Liver (tissue), 9 donors: Measurements from ENCODE around the gene MMP20. TPM values are rescaled to one million over a fixed set of nuclear protein-coding genes. Genes with fewer than 3 reads are reported as not detected.

ENCODE experiments used
- DNase-seq: peaks from one replicate; pipeline ENCODE4 v3.0.0-alpha.2; 2017; ENCODE audit warnings: low spot score
- H3K27ac ChIP-seq, 2 donors: one replicate each; pipeline ENCODE4 v1.7.0; 2013; ENCODE audit warnings: inconsistent platforms in 2 of 2, low read length in 2 of 2, control low read depth in 1 of 2, low read depth in 1 of 2, mild to moderate bottlenecking in 1 of 2
- H3K27me3 ChIP-seq, 4 donors: one replicate each; pipeline versions ENCODE4 v1.6.1 to v1.7.0; 2013; ENCODE audit warnings: low read length in 3 of 4, inconsistent platforms in 1 of 4, mild to moderate bottlenecking in 1 of 4, moderate library complexity in 1 of 4; ENCODE audit not compliant: control insufficient read depth in 4 of 4, insufficient read depth in 4 of 4
- H3K36me3 ChIP-seq, 4 donors: one replicate each; pipeline versions ENCODE4 v1.6.1 to v1.7.0; 2013; ENCODE audit warnings: low read length in 3 of 4, mild to moderate bottlenecking in 3 of 4, low read depth in 1 of 4, moderate library complexity in 1 of 4; ENCODE audit not compliant: control insufficient read depth in 4 of 4, insufficient read depth in 3 of 4
- H3K4me1 ChIP-seq, 4 donors: one replicate each; pipeline versions ENCODE4 v1.6.1 to v1.7.0; 2013; ENCODE audit warnings: low read length in 3 of 4, mild to moderate bottlenecking in 3 of 4, moderate library complexity in 1 of 4; ENCODE audit not compliant: control insufficient read depth in 4 of 4, insufficient read depth in 4 of 4
- H3K4me3 ChIP-seq, 3 donors: one replicate each; pipeline versions ENCODE4 v1.6.1 to v1.7.0; 2013; ENCODE audit warnings: low read length in 3 of 3, control low read depth in 1 of 3, low read depth in 1 of 3, mild to moderate bottlenecking in 1 of 3
- H3K9ac ChIP-seq, 2 donors: one replicate each; pipeline ENCODE4 v1.7.0; 2013; ENCODE audit warnings: low read length in 2 of 2, mild to moderate bottlenecking in 2 of 2, moderate library complexity in 2 of 2, control low read depth in 1 of 2, low read depth in 1 of 2
- H3K9me3 ChIP-seq, 4 donors: one replicate each; pipeline versions ENCODE4 v1.6.1 to v1.7.0; 2013; ENCODE audit warnings: low read length in 3 of 4; ENCODE audit not compliant: control insufficient read depth in 4 of 4
- ATF3 ChIP-seq: IDR thresholded peaks from 2 replicates; pipeline ENCODE4 v1.6.1; 2016; ENCODE audit warnings: antibody characterized with exemption
- CTCF ChIP-seq: fragments of 150-350 bp; IDR thresholded peaks from 2 replicates; pipeline ENCODE4 v1.5.1; 2017; ENCODE audit warnings: improper control_type of control experiment, low read depth, low read length; ENCODE audit not compliant: missing input control
- EGR1 ChIP-seq, 2 donors: IDR thresholded peaks; 2 replicates each; pipeline ENCODE4 v1.6.1; 2016 to 2018; ENCODE audit warnings: antibody characterized with exemption in 2 of 2, low read depth in 2 of 2
- FOXA1 ChIP-seq: IDR thresholded peaks from 2 replicates; pipeline ENCODE4 v1.6.1; 2016; ENCODE audit warnings: antibody characterized with exemption
- FOXA2 ChIP-seq: IDR thresholded peaks from 2 replicates; pipeline ENCODE4 v1.6.1; 2016; ENCODE audit warnings: antibody characterized with exemption
- GABPA ChIP-seq, 2 donors: IDR thresholded peaks in 1 of 2; conservative IDR thresholded peaks in 1 of 2; 2 replicates each; pipeline ENCODE4 v1.6.1; 2016; ENCODE audit warnings: antibody characterized with exemption in 2 of 2, mild to moderate bottlenecking in 1 of 2, moderate library complexity in 1 of 2
- HNF4A ChIP-seq, 2 donors: conservative IDR thresholded peaks; 2 replicates each; pipeline ENCODE4 v1.6.1; 2016; ENCODE audit warnings: antibody characterized with exemption in 2 of 2, mild to moderate bottlenecking in 2 of 2
- HNF4G ChIP-seq: IDR thresholded peaks from 2 replicates; pipeline ENCODE4 v1.6.1; 2016; ENCODE audit warnings: antibody characterized with exemption
- JUND ChIP-seq, 2 donors: IDR thresholded peaks; 2 replicates each; pipeline ENCODE4 v1.6.1; 2016; ENCODE audit warnings: antibody characterized with exemption in 2 of 2
- MAX ChIP-seq: IDR thresholded peaks from 2 replicates; pipeline ENCODE4 v1.6.1; 2016; ENCODE audit warnings: antibody characterized with exemption
- NR2F2 ChIP-seq: IDR thresholded peaks from 2 replicates; pipeline ENCODE4 v1.6.1; 2016; ENCODE audit warnings: antibody characterized with exemption
- RAD21 ChIP-seq, 2 donors: IDR thresholded peaks; 2 replicates each; pipeline ENCODE4 v1.6.1; 2016; ENCODE audit warnings: antibody characterized with exemption in 2 of 2, mild to moderate bottlenecking in 2 of 2
- REST ChIP-seq: IDR thresholded peaks from 2 replicates; pipeline ENCODE4 v1.6.1; 2016; ENCODE audit warnings: antibody characterized with exemption, mild to moderate bottlenecking
- RXRA ChIP-seq, 2 donors: IDR thresholded peaks; 2 replicates each; pipeline ENCODE4 v1.6.1; 2017 to 2018; ENCODE audit warnings: antibody characterized with exemption in 2 of 2, mild to moderate bottlenecking in 1 of 2
- SP1 ChIP-seq: IDR thresholded peaks from 2 replicates; pipeline ENCODE4 v1.6.1; 2018; ENCODE audit warnings: antibody characterized with exemption, mild to moderate bottlenecking
- TAF1 ChIP-seq: conservative IDR thresholded peaks from 2 replicates; pipeline ENCODE4 v1.6.1; 2016; ENCODE audit warnings: antibody characterized with exemption, mild to moderate bottlenecking
- YY1 ChIP-seq: IDR thresholded peaks from 2 replicates; pipeline ENCODE4 v1.6.1; 2016; ENCODE audit warnings: antibody characterized with exemption, mild to moderate bottlenecking
- WGBS: extraction: QIAGEN DNeasy Blood & Tissue Kit; methylation state at CpG from one replicate; pipeline ENCODE4 v1.1.7; 2013; 5-methylcytosine and 5-hydroxymethylcytosine counted together
- polyA plus RNA-seq, 2 donors: library from polyadenylated mRNA; stranded (reverse) in 1 of 2; unstranded in 1 of 2; fragments of 200-250 nt in 1 of 2; fragments of >200 nt in 1 of 2; fragmentation: Nextera tagmentation in 1 of 2; extraction: Ambion mirVana in 1 of 2; gene quantifications; one replicate each; pipeline versions ENCODE4 v1.2.1 to v1.2.3, GENCODE V29; 2013 to 2015
- total RNA-seq, 2 donors: library from RNA; depleted of rRNA; stranded (reverse); fragments of >200 nt; gene quantifications; one replicate each; pipeline ENCODE4 v1.2.3, GENCODE V29; 2014
- TF ChIP-seq, protein P1 (sequence below): IDR thresholded peaks from 2 replicates; pipeline ENCODE4 v1.6.1; 2016; ENCODE audit warnings: antibody characterized with exemption
- donor health status: healthy.
- donor health status: healthy.
- donor health status: healthy.
- donor health status: healthy.
- donor health status: healthy.

The MMP20 gene
- total and polyA plus RNA-seq, 4 donors = not detected

DNA sequence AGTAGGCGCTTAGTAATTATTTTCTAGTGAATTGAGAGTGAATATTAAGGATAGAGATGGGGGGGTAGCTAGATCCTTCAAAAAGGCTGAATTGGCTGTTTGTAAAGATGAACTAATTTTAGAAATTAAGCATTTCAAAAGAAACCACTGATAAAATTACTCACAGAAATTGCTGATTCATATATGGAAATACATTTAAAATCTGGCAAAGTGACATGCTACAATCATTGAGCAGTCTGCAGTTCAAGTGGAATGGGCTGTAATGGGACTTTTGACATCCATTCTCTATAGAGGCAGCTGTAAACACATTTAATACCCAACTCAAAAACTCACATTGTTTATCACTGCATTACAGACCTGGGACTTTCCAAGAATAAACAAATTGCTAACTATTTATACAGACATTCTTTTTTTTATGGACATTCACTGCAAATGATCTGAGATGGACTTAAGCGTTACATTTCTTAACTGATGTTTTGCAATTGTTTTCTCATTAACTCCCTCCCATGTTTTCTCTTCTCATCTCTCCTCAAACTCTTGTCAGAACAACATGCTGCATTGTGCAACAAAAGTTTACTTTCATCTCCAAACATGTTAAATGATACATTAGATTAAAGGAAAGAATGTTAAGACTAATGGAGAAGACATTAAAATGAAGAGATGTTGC lies 52.4 kb downstream of the MMP20 start:
- Histone ChIP-seq H3K4me1 (no peaks in the 10 kb centered on the region), H3K27me3 (no peaks in the 10 kb centered on the region), H3K27ac (no peak overlapping the region), H3K9me3 (no peaks in the 10 kb centered on the region), H3K4me3 (no peak overlapping the region), H3K36me3 (no peaks in the 10 kb centered on the region), H3K9ac (no peak overlapping the region)
- no peak for TF ChIP-seq CTCF
- no peak for TF ChIP-seq MAX
- TF ChIP-seq GABPA (IDR thresholded peaks at IDR 0.05 in 1 of 2, conservative IDR thresholded peaks at IDR 0.05 in 1 of 2) = no peak
- TF ChIP-seq HNF4A (conservative IDR thresholded peaks at IDR 0.05) = no peak
- TF ChIP-seq, protein P1, sequence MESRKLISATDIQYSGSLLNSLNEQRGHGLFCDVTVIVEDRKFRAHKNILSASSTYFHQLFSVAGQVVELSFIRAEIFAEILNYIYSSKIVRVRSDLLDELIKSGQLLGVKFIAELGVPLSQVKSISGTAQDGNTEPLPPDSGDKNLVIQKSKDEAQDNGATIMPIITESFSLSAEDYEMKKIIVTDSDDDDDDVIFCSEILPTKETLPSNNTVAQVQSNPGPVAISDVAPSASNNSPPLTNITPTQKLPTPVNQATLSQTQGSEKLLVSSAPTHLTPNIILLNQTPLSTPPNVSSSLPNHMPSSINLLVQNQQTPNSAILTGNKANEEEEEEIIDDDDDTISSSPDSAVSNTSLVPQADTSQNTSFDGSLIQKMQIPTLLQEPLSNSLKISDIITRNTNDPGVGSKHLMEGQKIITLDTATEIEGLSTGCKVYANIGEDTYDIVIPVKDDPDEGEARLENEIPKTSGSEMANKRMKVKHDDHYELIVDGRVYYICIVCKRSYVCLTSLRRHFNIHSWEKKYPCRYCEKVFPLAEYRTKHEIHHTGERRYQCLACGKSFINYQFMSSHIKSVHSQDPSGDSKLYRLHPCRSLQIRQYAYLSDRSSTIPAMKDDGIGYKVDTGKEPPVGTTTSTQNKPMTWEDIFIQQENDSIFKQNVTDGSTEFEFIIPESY = no peak
- TF ChIP-seq TAF1 = no peak
- no peak for TF ChIP-seq HNF4G
- TF ChIP-seq SP1 = no peak
- TF ChIP-seq RXRA (IDR thresholded peaks at IDR 0.05) = no peak
- TF ChIP-seq FOXA2 = no peak
- no peak for TF ChIP-seq EGR1 (IDR thresholded peaks at IDR 0.05; ENCODE audit: low read depth in 2 of 2)
- TF ChIP-seq ATF3 = no peak
- TF ChIP-seq YY1 = no peak
- TF ChIP-seq FOXA1 = no peak
- TF ChIP-seq REST = no peak
- no peak for TF ChIP-seq RAD21 (IDR thresholded peaks at IDR 0.05)
- TF ChIP-seq NR2F2 = no peak
- TF ChIP-seq JUND (IDR thresholded peaks at IDR 0.05) = no peak
- DNase-seq = no peak
- WGBS = 67% methylated on average over 2 of the region's 2 CpGs
